Activated CD4-positive, CD25-positive, alpha-beta regulatory T cell treated with anti-CD3 and anti-CD28 coated beads, Interleukin-2, amount 50 U/mL, for 24 hours (primary cell): ENCODE measurements around the gene ATP2A2.
A peak's percentile ranks its signal among the peaks of the same experiment; 100 is the strongest.
"Not testable (repeated sequence)": the region's sequence is repeated elsewhere in the genome, so short reads cannot be mapped to it uniquely, and the experiment has no call there.

ENCODE experiments used
- ATAC-seq, 2 donors: fragments of 150-1000 bp; cut with Tn5 transposase; one replicate each; pipeline ENCODE4 v1.10.0; 2021; ENCODE audit warnings: mild to moderate bottlenecking in 1 of 2, moderate library complexity in 1 of 2

Gene ATP2A2

GRCh38 chr12:110370732-110371231, 89.7 kb downstream of the ATP2A2 start:
- ATAC-seq: no peak

GRCh38 chr12:110371408-110372055, 90.5 kb downstream of the ATP2A2 start:
- peak; percentile 21 to 43 for ATAC-seq

- no peak for ATAC-seq
Observed at GRCh38 chr12:110372056-110372425, 91.0 kb downstream of the ATP2A2 start.

GRCh38 chr12:110373025-110373424, 92.0 kb downstream of the ATP2A2 start:
- no peak for ATAC-seq

GRCh38 chr12:110373425-110373824, 92.4 kb downstream of the ATP2A2 start:
- no peak for ATAC-seq

- ATAC-seq: no peak
Observed at GRCh38 chr12:110373962-110374611, 93.0 kb downstream of the ATP2A2 start.

GRCh38 chr12:110378131-110378790, 97.2 kb downstream of the ATP2A2 start:
- ATAC-seq: not testable (repeated sequence)

- no peak for ATAC-seq
Observed at GRCh38 chr12:110379197-110379596, 98.2 kb downstream of the ATP2A2 start.

- no peak for ATAC-seq
Observed at GRCh38 chr12:110379631-110380030, 98.6 kb downstream of the ATP2A2 start.

GRCh38 chr12:110382683-110383082, 101.6 kb downstream of the ATP2A2 start:
- peak; percentile 61 to 69 for ATAC-seq
